Peyer's patch (tissue), 4 donors: ENCODE results near the gene DGKH.

Experiments
- POLR2A ChIP-seq, 2 donors: fragments of 450-650 bp; IDR thresholded peaks; one replicate each; pipeline ENCODE4 v1.5.1; 2017; ENCODE audit warnings: antibody characterized with exemption in 2 of 2, mild to moderate bottlenecking in 2 of 2, moderate library complexity in 2 of 2
- TF ChIP-seq, protein P1 (sequence below), 6 experiments: fragments of 450-650 bp in 4 of 6; fragments of 200-600 bp in 2 of 6; sonication (generic) in 1 of 6; IDR thresholded peaks; one replicate each; pipeline ENCODE4 v1.5.1; 2017 to 2019; ENCODE audit warnings: antibody characterized with exemption in 6 of 6, mild to moderate bottlenecking in 3 of 6, moderate library complexity in 1 of 6

DNA sequence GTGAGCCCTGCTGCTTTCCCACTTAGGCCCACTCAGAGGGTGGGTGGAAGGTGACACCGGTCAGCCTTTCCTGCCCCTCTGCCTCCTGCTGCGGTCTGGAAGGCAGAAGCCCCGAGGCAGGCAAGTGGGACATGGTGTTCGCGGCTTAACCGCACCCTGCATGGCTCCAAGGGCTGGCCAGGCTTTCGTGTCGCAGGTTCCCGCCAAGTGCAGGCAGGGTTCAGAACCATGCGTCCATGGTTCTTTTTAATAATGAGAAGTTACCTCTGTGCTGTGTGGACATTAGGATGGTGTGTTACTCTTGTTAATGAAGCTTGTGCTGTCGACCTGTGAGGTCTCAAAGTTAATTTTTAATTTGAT, 986 bp downstream of the DGKH start:
- no peak for TF ChIP-seq POLR2A (IDR thresholded peaks at IDR 0.05)
- TF ChIP-seq, protein P1, sequence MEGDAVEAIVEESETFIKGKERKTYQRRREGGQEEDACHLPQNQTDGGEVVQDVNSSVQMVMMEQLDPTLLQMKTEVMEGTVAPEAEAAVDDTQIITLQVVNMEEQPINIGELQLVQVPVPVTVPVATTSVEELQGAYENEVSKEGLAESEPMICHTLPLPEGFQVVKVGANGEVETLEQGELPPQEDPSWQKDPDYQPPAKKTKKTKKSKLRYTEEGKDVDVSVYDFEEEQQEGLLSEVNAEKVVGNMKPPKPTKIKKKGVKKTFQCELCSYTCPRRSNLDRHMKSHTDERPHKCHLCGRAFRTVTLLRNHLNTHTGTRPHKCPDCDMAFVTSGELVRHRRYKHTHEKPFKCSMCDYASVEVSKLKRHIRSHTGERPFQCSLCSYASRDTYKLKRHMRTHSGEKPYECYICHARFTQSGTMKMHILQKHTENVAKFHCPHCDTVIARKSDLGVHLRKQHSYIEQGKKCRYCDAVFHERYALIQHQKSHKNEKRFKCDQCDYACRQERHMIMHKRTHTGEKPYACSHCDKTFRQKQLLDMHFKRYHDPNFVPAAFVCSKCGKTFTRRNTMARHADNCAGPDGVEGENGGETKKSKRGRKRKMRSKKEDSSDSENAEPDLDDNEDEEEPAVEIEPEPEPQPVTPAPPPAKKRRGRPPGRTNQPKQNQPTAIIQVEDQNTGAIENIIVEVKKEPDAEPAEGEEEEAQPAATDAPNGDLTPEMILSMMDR (IDR thresholded peaks at IDR 0.05) = no peak
